Stimulated activated effector memory CD8-positive, alpha-beta T cell treated with anti-CD3 and anti-CD28 coated beads, Interleukin-12 subunit alpha, Interleukin-12 subunit beta, amount 100 ng/mL, for 72 hours (primary cell): ENCODE measurements around the gene NRXN2.

ENCODE experiments used
- ATAC-seq: fragments of 150-1000 bp; cut with Tn5 transposase; 2 replicates; pipeline ENCODE4 v1.10.0; 2021
- DNase-seq, 2 donors: peaks; one replicate each; pipeline ENCODE4 v3.0.0; 2021 to 2022; ENCODE audit warnings: low spot score in 2 of 2
- H3K27ac Mint-ChIP-seq: one replicate; pipeline ENCODE4 v1.8.0; 2022; ENCODE audit warnings: mild to moderate bottlenecking, mixed read lengths
- H3K36me3 Mint-ChIP-seq: one replicate; pipeline ENCODE4 v1.8.0; 2022; ENCODE audit warnings: mild to moderate bottlenecking, mixed read lengths
- H3K4me1 Mint-ChIP-seq: one replicate; pipeline ENCODE4 v1.8.0; 2022; ENCODE audit warnings: mixed read lengths
- H3K4me3 Mint-ChIP-seq: one replicate; pipeline ENCODE4 v1.8.0; 2022; ENCODE audit warnings: mild to moderate bottlenecking, mixed read lengths
- H3K9me3 Mint-ChIP-seq: one replicate; pipeline ENCODE4 v1.8.0; 2022; ENCODE audit warnings: mixed read lengths

NRXN2 gene

GRCh38 chr11:64577202-64577601 lies 145.8 kb downstream of the NRXN2 start:
- H3K4me1 Mint-ChIP-seq = no peaks in the 10 kb centered on the region
- no peak for ATAC-seq
- H3K4me3 Mint-ChIP-seq = no peak overlapping the region
- no peak overlapping the region for H3K27ac Mint-ChIP-seq
- no peaks in the 10 kb centered on the region for H3K9me3 Mint-ChIP-seq
- no peak for DNase-seq
- no peaks in the 10 kb centered on the region for H3K36me3 Mint-ChIP-seq

GRCh38 chr11:64572143-64572542 lies 150.9 kb downstream of the NRXN2 start:
- Mint-ChIP-seq H3K36me3 (no peaks in the 10 kb centered on the region), H3K4me3 (no peak overlapping the region), H3K4me1 (no peaks in the 10 kb centered on the region), H3K27ac (no peak overlapping the region), H3K9me3 (no peaks in the 10 kb centered on the region)
- ATAC-seq (no peak), DNase-seq (no peak)

GRCh38 chr11:64571410-64572091 lies 151.4 kb downstream of the NRXN2 start:
- ATAC-seq (no peak), DNase-seq (no peak)
- H3K4me3 Mint-ChIP-seq = no peak overlapping the region
- H3K27ac Mint-ChIP-seq = no peak overlapping the region
- H3K9me3 Mint-ChIP-seq = no peaks in the 10 kb centered on the region
- no peaks in the 10 kb centered on the region for H3K36me3 Mint-ChIP-seq
- no peaks in the 10 kb centered on the region for H3K4me1 Mint-ChIP-seq

DNA sequence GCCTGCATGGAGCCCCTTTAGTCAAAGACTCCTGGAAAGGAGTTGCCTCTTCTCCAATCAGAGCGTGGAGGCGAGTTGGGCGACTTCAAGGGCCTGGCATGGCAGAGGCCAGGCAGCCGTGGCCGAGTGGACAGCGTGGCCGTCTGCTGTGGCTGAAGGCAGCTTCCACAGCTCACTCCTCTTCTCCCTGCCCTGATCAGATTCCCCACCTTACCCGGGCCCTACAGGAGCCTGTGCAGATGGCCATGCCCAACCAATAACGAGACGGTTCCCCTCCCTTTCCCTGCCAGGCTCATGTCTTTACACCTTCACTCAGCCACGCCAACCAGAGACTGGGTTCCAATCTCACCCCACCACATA lies 152.0 kb downstream of the NRXN2 start:
- no peak for DNase-seq
- Mint-ChIP-seq H3K27ac (no peak overlapping the region), H3K36me3 (no peaks in the 10 kb centered on the region), H3K9me3 (no peaks in the 10 kb centered on the region), H3K4me3 (no peak overlapping the region), H3K4me1 (no peaks in the 10 kb centered on the region)
- no peak for ATAC-seq

GRCh38 chr11:64570341-64570740 lies 152.7 kb downstream of the NRXN2 start:
- Mint-ChIP-seq H3K4me3 (no peak overlapping the region), H3K4me1 (no peaks in the 10 kb centered on the region), H3K9me3 (no peaks in the 10 kb centered on the region), H3K36me3 (no peaks in the 10 kb centered on the region), H3K27ac (no peak overlapping the region)
- no peak for DNase-seq
- ATAC-seq = no peak

GRCh38 chr11:64569300-64569970 lies 153.6 kb downstream of the NRXN2 start:
- no peak overlapping the region for H3K27ac Mint-ChIP-seq
- H3K4me1 Mint-ChIP-seq = no peaks in the 10 kb centered on the region
- ATAC-seq (no peak), DNase-seq (no peak)
- no peaks in the 10 kb centered on the region for H3K9me3 Mint-ChIP-seq
- H3K4me3 Mint-ChIP-seq = no peak overlapping the region
- no peaks in the 10 kb centered on the region for H3K36me3 Mint-ChIP-seq

DNA sequence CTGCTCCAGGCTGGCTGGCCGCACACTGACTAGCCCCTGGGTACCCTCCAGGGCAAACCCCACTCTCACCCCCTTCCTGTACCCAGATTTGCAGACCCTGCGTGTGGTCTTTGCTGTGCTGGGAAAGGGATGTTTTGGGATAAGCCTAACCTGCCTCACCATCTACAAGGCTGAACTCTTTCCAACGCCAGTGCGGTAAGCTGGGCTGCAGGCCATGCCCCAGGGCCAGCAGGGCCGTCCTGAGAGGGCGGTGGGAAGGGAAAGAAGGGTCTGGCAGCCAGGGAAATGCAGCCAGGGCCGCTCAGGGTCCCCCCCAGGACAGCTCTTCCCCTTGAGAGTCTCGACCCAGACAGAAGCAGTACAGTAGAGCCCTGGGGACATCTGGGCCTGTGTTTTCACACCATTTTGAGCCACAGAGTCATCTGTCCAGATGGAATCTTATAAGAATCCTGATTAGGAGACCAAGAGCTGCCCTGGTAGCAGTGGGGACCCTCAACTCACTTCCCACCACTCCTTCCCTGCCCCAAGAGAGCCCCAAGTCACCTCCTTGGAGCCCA lies 154.3 kb downstream of the NRXN2 start:
- Mint-ChIP-seq H3K4me1 (no peaks in the 10 kb centered on the region), H3K27ac (no peak overlapping the region), H3K9me3 (no peaks in the 10 kb centered on the region), H3K4me3 (no peak overlapping the region), H3K36me3 (no peaks in the 10 kb centered on the region)
- DNase-seq (no peak), ATAC-seq (no peak)

GRCh38 chr11:64568041-64568571 lies 154.9 kb downstream of the NRXN2 start:
- Mint-ChIP-seq H3K9me3 (no peaks in the 10 kb centered on the region), H3K36me3 (no peaks in the 10 kb centered on the region), H3K4me3 (no peak overlapping the region), H3K4me1 (no peaks in the 10 kb centered on the region), H3K27ac (no peak overlapping the region)
- DNase-seq = no peak
- ATAC-seq = no peak

DNA sequence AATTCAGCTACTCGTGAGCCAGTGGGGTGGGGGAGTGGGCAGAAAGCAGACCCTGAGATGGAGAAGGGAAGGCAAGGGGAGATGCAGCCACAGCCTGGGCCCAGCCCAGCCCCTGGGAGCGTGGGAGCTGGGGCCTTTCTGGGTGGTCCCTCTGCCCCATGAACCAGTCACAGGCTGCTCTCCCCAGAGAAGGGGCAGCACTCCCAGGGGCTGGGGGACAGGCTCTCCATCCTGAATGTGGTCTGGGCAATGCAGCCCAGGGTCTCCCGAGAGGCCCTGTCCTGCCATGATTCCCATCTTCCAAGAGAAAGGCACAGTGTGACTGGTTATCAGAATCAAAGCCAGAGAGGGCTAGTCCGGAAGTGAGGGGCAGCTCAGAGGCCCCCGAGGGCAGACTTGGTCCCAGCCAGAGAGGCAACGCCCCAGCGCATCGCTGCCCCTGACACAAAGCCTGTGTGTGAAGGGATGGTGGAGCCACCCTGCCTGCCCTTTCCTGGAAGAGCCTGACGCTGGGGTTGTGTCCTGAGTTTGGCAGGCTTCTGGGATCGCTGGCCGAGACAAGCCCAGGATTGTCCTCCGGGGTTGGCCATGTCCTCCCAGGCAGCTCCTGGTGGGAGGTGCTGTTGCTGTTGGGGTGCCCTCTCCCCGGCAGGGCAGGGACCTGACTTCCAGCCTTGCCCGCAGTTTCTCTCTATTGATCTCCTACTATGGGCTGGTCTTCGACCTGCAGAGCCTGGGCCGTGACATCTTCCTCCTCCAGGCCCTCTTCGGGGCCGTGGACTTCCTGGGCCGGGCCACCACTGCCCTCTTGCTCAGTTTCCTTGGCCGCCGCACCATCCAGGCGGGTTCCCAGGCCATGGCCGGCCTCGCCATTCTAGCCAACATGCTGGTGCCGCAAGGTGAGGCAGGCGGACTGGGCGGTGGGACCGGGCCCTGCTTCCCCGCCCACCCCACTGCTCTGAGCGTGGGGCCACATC lies 155.8 kb downstream of the NRXN2 start:
- H3K36me3 Mint-ChIP-seq = no peaks in the 10 kb centered on the region
- ATAC-seq (no peak), DNase-seq (no peak)
- no peak overlapping the region for H3K4me3 Mint-ChIP-seq
- no peaks in the 10 kb centered on the region for H3K4me1 Mint-ChIP-seq
- H3K9me3 Mint-ChIP-seq = no peaks in the 10 kb centered on the region
- H3K27ac Mint-ChIP-seq = no peak overlapping the region

DNA sequence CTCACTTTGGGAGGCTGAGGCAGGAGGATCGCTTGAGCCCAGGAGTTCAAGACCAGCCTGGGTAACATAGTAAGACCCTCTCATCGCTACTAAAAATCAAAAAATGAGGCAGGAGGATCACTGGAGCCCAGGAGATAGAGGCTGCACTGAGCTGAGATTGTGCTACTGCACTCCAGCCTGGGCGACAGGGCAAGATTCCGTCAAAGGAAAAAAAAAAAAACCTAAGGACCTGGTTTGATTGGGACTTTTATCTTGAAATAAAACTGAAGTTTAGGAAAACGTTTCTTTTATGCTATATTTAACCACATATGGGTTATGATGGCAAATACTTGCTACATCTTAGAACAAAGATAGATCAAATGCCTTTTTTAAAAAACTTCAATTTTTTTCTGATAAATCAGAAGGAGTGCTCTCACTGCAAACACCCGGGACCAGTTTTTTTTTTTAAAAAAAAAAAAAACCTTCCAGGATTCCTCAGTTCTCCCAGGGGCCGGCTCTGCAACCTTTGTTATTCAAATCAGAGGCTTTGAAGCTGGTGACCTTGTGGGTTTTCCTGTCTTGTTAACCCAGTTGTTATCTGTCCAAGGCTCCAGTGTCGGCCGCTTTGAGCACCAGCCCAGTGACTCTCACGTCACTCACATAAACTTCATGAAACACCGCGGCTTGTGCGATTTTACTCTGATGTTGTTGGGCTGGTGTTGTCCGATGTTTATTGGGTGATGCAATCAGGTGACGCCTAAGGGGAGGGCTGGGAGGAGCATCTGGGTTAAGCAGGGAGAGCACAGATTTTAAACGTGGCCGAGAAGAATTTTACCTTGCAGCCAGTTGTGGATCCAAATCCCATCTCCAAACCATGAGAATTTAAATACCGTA lies 156.7 kb downstream of the NRXN2 start:
- Mint-ChIP-seq H3K4me3 (no peak overlapping the region), H3K36me3 (no peaks in the 10 kb centered on the region), H3K4me1 (no peaks in the 10 kb centered on the region), H3K9me3 (no peaks in the 10 kb centered on the region), H3K27ac (no peak overlapping the region)
- DNase-seq = no peak
- ATAC-seq = peak; percentile 73

DNA sequence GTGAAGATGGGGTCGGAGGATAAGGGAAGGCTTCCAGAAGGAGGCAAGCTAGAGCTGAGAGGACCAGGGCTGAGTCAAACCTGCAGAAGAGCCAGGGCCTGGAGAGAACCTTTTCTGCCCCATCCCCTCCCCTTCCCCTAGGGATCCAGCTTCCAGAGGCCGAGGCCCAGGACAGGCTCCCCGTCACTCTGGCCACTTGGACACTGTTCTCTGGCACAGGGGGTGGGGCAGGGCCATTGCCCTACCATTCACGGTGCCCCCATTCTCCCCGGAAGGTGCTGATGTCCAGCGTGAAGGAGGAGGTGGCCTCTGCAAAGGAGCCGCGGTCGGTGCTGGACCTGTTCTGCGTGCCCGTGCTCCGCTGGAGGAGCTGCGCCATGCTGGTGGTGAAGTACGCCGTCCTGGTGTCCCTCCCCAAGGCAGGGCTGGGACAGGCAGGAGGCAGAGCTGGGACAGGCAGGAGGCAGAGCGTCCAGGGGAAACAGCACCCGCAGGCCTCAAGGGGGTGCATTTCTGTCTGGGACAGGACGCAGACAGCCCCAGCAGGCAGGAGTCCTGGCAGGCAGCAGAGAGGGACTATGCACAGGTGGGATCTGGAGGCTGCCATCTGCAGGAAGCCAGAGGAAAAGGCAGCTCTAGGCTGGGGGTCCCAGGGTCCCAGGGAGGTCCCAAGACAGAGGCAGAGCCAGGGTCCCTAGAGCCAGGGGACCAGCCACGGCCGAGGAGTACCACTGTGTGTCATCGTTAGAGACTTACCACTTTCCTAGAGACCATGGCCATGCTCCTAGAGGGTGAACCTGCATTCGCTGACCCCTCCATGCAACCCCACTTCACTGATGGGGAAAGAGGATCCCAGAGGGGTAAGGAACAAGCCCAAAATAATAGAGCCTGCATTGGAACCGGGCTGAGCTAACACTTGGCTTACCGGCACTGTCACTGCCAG lies 157.8 kb downstream of the NRXN2 start:
- Mint-ChIP-seq H3K9me3 (no peaks in the 10 kb centered on the region), H3K36me3 (no peaks in the 10 kb centered on the region)

DNA sequence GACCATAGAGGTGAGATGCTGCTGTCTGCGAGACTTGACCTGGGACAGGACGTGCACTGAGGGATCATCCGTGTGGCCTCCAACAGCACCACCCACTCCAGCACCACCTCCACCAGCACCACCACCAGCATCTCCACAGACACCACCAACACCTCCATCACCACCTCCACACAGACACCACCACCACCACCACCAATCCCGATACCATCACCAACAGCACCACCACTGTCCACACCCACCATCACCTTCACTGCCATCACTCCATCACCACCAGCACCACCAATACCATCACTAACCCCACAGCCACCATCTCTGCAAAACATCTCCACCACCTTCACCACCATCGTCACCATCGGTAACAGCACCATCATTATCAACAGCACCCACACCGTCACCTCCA lies 158.6 kb downstream of the NRXN2 start:
- no peaks in the 10 kb centered on the region for H3K4me1 Mint-ChIP-seq
- DNase-seq (no peak), ATAC-seq (no peak)
- H3K36me3 Mint-ChIP-seq = no peaks in the 10 kb centered on the region
- H3K27ac Mint-ChIP-seq = no peak overlapping the region
- H3K4me3 Mint-ChIP-seq = no peak overlapping the region
- H3K9me3 Mint-ChIP-seq = no peaks in the 10 kb centered on the region

More for the DNA sequence above, 157.8 kb downstream of the NRXN2 start:
- Mint-ChIP-seq H3K4me1 (no peaks in the 10 kb centered on the region), H3K4me3 (no peak overlapping the region), H3K27ac (no peak overlapping the region)
- DNase-seq (no peak), ATAC-seq (no peak)

DNA sequence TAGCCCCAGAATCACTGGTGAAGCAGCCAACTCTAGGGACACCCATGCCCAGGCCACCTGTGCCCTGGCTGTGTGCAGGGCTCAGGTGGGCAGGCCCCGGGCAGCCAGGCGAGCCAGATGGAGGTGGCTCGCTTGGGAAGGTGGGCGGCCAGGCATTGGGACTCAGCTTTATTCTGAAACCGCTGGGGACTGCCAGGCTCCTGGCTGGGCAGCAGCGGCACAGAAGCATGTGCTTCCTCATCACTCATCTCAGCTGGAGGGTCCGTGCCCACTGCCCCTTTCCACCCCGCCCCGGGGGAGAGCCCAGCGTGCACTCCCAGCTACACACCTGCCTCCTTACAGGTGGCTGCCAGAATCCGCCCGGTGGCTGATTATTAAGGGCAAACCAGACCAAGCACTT lies 159.0 kb downstream of the NRXN2 start:
- ATAC-seq = no peak
- Mint-ChIP-seq H3K4me1 (no peaks in the 10 kb centered on the region), H3K36me3 (no peaks in the 10 kb centered on the region), H3K4me3 (no peak overlapping the region), H3K9me3 (no peaks in the 10 kb centered on the region), H3K27ac (no peak overlapping the region)
- no peak for DNase-seq
